Endothelial cell of umbilical vein (primary cell): ENCODE data around the gene RFC3. TPM values are rescaled to one million over a fixed set of nuclear protein-coding genes. Genes with fewer than 3 reads are reported as not detected.

Experiments
- BruUV-seq: library from RNA; stranded (reverse); fragments of 400-500 nt; replicated peaks from 2 replicates; lab custom pipeline; 2021; lab: Mats Ljungman, UMichigan
- CTCF ChIA-PET: fragments of 300-600, 350-600 bp; sonication (Branson Sonifier 250); formaldehyde crosslinking; loops from one replicate; lab custom pipeline; 2021; ENCODE audit warnings: antibody characterized with exemption, inconsistent platforms; lab: Charles Lee
- POLR2A ChIA-PET: fragments of 300-600, 350-600 bp; sonication (Branson Sonifier 250); formaldehyde crosslinking; loops from one replicate; lab custom pipeline; 2021; ENCODE audit warnings: antibody characterized with exemption, inconsistent platforms; lab: Charles Lee
- DNase-seq: peaks from one replicate; pipeline ENCODE4 v3.0.0-alpha.2; 2011; ENCODE audit warnings: low read depth, low spot score
- FAIRE-seq: peaks from 2 replicates; lab custom pipeline; 2011; peaks lifted over from hg19 to GRCh38; lab: Jason Lieb, UNC
- H2AFZ ChIP-seq: 2 replicates; pipeline ENCODE4 v1.6.0; 2012; ENCODE audit warnings: low read depth, low read length, control low read depth, inconsistent platforms
- H3K27ac ChIP-seq: 2 replicates; pipeline ENCODE4 v1.5.1; 2011; ENCODE audit warnings: low read depth, mild to moderate bottlenecking, control low read depth, low read length, moderate library complexity; ENCODE audit not compliant: insufficient read depth
- H3K27me3 ChIP-seq, 2 experiments: 2 replicates each; pipeline versions ENCODE4 v1.6.0 to v1.6.1; 2011; ENCODE audit warnings: low read length in 2 of 2, mixed read lengths in 1 of 2; ENCODE audit not compliant: control insufficient read depth in 2 of 2, insufficient read depth in 2 of 2
- H3K36me3 ChIP-seq, 2 experiments: 2 replicates in 1 of 2; 3 replicates in 1 of 2; pipeline ENCODE4 v1.5.1; 2011; ENCODE audit warnings: low read length in 2 of 2, mild to moderate bottlenecking in 1 of 2, moderate library complexity in 1 of 2; ENCODE audit not compliant: control insufficient read depth in 2 of 2, insufficient read depth in 2 of 2; ENCODE audit errors: extremely low read depth in 1 of 2
- H3K4me1 ChIP-seq: 3 replicates; pipeline ENCODE4 v1.5.1; 2011; ENCODE audit warnings: mild to moderate bottlenecking, low read length; ENCODE audit not compliant: control insufficient read depth, insufficient read depth; ENCODE audit errors: extremely low read depth
- H3K4me2 ChIP-seq: 2 replicates; pipeline ENCODE4 v1.6.1; 2011; ENCODE audit warnings: low read length, control low read depth, mixed read lengths; ENCODE audit not compliant: insufficient read depth
- H3K4me3 ChIP-seq, 3 experiments: fragments of 200-600 bp in 1 of 3; sonication (generic), shearing (Covaris generic) in 1 of 3; replicated peaks in 1 of 3; 2 replicates each; pipeline ENCODE4 v1.5.1; 2011 to 2016; ENCODE audit warnings: control low read depth in 3 of 3, low read length in 3 of 3, mild to moderate bottlenecking in 2 of 3, inconsistent platforms in 1 of 3, low read depth in 1 of 3, moderate library complexity in 1 of 3; ENCODE audit not compliant: insufficient read depth in 1 of 3
- H3K79me2 ChIP-seq: 2 replicates; pipeline ENCODE4 v1.6.0; 2012; ENCODE audit warnings: low read length, inconsistent platforms; ENCODE audit not compliant: control insufficient read depth, insufficient read depth
- H3K9ac ChIP-seq: replicated peaks from 2 replicates; pipeline ENCODE3; 2011; ENCODE audit warnings: low read length, control low read depth; ENCODE audit not compliant: insufficient read depth; ENCODE audit errors: extremely low read depth
- H3K9me1 ChIP-seq: replicated peaks from 3 replicates; pipeline ENCODE4 v1.6.0; 2011; ENCODE audit warnings: mild to moderate bottlenecking, low read length; ENCODE audit not compliant: control insufficient read depth, insufficient read depth; ENCODE audit errors: extremely low read depth
- H3K9me3 ChIP-seq: replicated peaks from 2 replicates; pipeline ENCODE4 v1.5.1; 2012; ENCODE audit warnings: low read length, inconsistent platforms; ENCODE audit not compliant: control insufficient read depth, insufficient read depth
- H4K20me1 ChIP-seq: replicated peaks from 2 replicates; pipeline ENCODE3; 2011; ENCODE audit warnings: mild to moderate bottlenecking, low read length; ENCODE audit not compliant: control insufficient read depth, insufficient read depth; ENCODE audit errors: extremely low read depth
- EZH2 ChIP-seq: IDR thresholded peaks from 2 replicates; pipeline ENCODE4 v1.6.1; 2012; ENCODE audit warnings: borderline replicate concordance, low read depth, mild to moderate bottlenecking, moderate library complexity, low read length, inconsistent platforms; ENCODE audit not compliant: severe bottlenecking
- FOS ChIP-seq: IDR thresholded peaks from 2 replicates; pipeline ENCODE4 v1.6.1; 2011; ENCODE audit warnings: mild to moderate bottlenecking, low read length, moderate library complexity, borderline replicate concordance; ENCODE audit not compliant: insufficient read depth
- GATA2 ChIP-seq: IDR thresholded peaks from 2 replicates; pipeline ENCODE4 v1.7.0; 2011; ENCODE audit warnings: low read depth, mild to moderate bottlenecking, moderate library complexity, mixed read lengths, low read length; ENCODE audit not compliant: insufficient read length, insufficient read depth
- JUN ChIP-seq: IDR thresholded peaks from 2 replicates; pipeline ENCODE4 v1.6.1; 2011; ENCODE audit warnings: borderline replicate concordance, low read depth; ENCODE audit not compliant: insufficient read length, insufficient read depth
- MYC ChIP-seq: IDR thresholded peaks from one replicate; pipeline ENCODE4 v1.6.1; 2011; ENCODE audit warnings: mild to moderate bottlenecking, low read depth, low read length
- POLR2A ChIP-seq: IDR thresholded peaks from 2 replicates; pipeline ENCODE4 v1.6.1; 2012; ENCODE audit warnings: low read depth, mild to moderate bottlenecking, control low read depth, low read length
- POLR2AphosphoS5 ChIP-seq: IDR thresholded peaks from 2 replicates; pipeline ENCODE4 v1.6.1; 2012; ENCODE audit warnings: low read depth, mild to moderate bottlenecking, control low read depth, low read length, moderate library complexity; ENCODE audit not compliant: insufficient read depth
- dilution Hi-C: fragments of 300-500 bp; cut with MboI; formaldehyde crosslinking; loops from one replicate; pipeline ENCODE4 v1.15.0; 2019; ENCODE audit warnings: low sequenced_read_pairs; ENCODE audit not compliant: extremely low pct_ligation_motif_present
- intact Hi-C: fragments of 100-400 bp; cut with micrococcal nuclease; formaldehyde crosslinking; loops from one replicate; pipeline ENCODE4 v1.10.0; 2022
- polyA plus RNA-seq, 4 experiments: library from polyadenylated mRNA; depleted of rRNA in 3 of 4; stranded (reverse) in 3 of 4; unstranded in 1 of 4; fragments of >200 nt; gene quantifications; 2 replicates each; pipeline versions ENCODE4 v1.2.1 to v1.2.3, GENCODE V29; 2011 to 2012; ENCODE audit warnings: missing spikeins in 1 of 4
- total RNA-seq: library from RNA; stranded (reverse); gene quantifications from 2 replicates; pipeline ENCODE4 v1.2.3, GENCODE V29; 2021
- TF ChIP-seq, protein P1 (sequence below), 2 donors: IDR thresholded peaks; 1 replicate in 1 of 2; 2 replicates in 1 of 2; pipeline ENCODE4 v1.5.1; 2011; ENCODE audit warnings: low read length in 2 of 2, mild to moderate bottlenecking in 2 of 2, moderate library complexity in 2 of 2, control low read depth in 1 of 2, inconsistent platforms in 1 of 2, low read depth in 1 of 2; ENCODE audit not compliant: insufficient read depth in 1 of 2; ENCODE audit errors: extremely low read depth in 1 of 2
- TF ChIP-seq, protein P2 (sequence below): IDR thresholded peaks from 2 replicates; pipeline ENCODE4 v1.6.1; 2011; ENCODE audit not compliant: insufficient read depth, insufficient read length

RFC3 gene
- total and polyA plus RNA-seq, 2 donors (not counting 3 experiments of a cell fraction or from before 2014, with no cell fraction given), result 7.3 to 17.9 TPM

DNA sequence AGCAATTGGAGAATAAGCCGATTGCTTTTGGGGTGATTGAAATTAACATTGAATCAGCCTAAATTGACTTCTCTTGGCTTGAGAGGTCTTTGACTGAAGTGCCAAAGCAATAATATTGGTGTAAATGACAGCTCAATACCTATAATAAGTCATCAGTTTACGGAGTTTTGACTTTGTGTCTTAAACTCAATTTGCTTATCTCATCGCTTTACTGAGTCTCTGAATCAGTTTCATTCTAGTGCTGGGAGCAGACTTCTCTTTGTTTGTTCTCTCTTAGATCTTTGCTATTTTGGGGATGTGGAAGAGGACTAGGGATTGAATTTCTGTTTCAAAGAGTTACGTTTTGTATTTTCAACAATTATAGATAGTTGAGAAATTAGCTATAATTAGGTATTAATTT lies 7.1 kb downstream of the RFC3 start:
- Histone ChIP-seq H3K4me2 (no peak overlapping the region), H3K27ac (no peak overlapping the region), H3K4me3 (no peak overlapping the region), H2AFZ (no peak overlapping the region), H3K9me3 (no peaks in the 10 kb centered on the region), H3K27me3 (no peaks in the 10 kb centered on the region), H4K20me1 (no peaks in the 10 kb centered on the region), H3K36me3 (peaks cover 0 to 17% of the 10 kb centered on the region in 2 experiments), H3K4me1 (no peaks in the 10 kb centered on the region), H3K9ac (no peak overlapping the region), H3K9me1 (no peaks in the 10 kb centered on the region), H3K79me2 (peaks cover 8% of the 10 kb centered on the region)
- CTCF ChIA-PET, result no interaction called here
- no peak for FAIRE-seq
- intact Hi-C loops (no loop called here), dilution Hi-C loops (no loop called here)
- no peak for DNase-seq
- POLR2A ChIA-PET, result no interaction called here
- TF ChIP-seq FOS (no peak), POLR2AphosphoS5 (no peak), MYC (no peak), JUN (no peak), GATA2 (no peak), EZH2 (no peak), POLR2A (no peak)
- TF ChIP-seq, protein P1, sequence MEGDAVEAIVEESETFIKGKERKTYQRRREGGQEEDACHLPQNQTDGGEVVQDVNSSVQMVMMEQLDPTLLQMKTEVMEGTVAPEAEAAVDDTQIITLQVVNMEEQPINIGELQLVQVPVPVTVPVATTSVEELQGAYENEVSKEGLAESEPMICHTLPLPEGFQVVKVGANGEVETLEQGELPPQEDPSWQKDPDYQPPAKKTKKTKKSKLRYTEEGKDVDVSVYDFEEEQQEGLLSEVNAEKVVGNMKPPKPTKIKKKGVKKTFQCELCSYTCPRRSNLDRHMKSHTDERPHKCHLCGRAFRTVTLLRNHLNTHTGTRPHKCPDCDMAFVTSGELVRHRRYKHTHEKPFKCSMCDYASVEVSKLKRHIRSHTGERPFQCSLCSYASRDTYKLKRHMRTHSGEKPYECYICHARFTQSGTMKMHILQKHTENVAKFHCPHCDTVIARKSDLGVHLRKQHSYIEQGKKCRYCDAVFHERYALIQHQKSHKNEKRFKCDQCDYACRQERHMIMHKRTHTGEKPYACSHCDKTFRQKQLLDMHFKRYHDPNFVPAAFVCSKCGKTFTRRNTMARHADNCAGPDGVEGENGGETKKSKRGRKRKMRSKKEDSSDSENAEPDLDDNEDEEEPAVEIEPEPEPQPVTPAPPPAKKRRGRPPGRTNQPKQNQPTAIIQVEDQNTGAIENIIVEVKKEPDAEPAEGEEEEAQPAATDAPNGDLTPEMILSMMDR (IDR thresholded peaks at IDR 0.05; ENCODE audit: extremely low read depth in 1 of 2, insufficient read depth in 1 of 2, low read depth in 1 of 2, low read length in 2 of 2), result no peak
- TF ChIP-seq, protein P2, sequence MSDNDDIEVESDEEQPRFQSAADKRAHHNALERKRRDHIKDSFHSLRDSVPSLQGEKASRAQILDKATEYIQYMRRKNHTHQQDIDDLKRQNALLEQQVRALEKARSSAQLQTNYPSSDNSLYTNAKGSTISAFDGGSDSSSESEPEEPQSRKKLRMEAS, result no peak
- no TSS peak for BruUV-seq
